ENCODE data around the gene SPOUT1. TPM values are rescaled to one million over a fixed set of nuclear protein-coding genes. Genes with fewer than 3 reads are reported as not detected.
"Not testable (repeated sequence)": the region's sequence is repeated elsewhere in the genome, so short reads cannot be mapped to it uniquely, and the experiment has no call there.

Gene SPOUT1
- polyA plus RNA-seq, 3 donors = 25.7 to 29.9 (median 29.3) TPM

- no peaks in the 10 kb centered on the region for H3K79me2 ChIP-seq (ENCODE audit: insufficient read depth, low read length)
- H3K4me2 ChIP-seq (replicated peaks; ENCODE audit: extremely low read depth, low read length, poor library complexity, severe bottlenecking) = no peak overlapping the region
- H4K20me1 ChIP-seq (ENCODE audit: insufficient read depth, low read length) = no peaks in the 10 kb centered on the region
- peak overlapping the region; percentile 29 to 40 for H3K27ac ChIP-seq (ENCODE audit: low read depth in 1 of 2, low read length in 2 of 2)
- no peaks in the 10 kb centered on the region for H3K36me3 ChIP-seq (replicated peaks in 1 of 2; ENCODE audit: control insufficient read depth in 1 of 2, insufficient read depth in 2 of 2, low read length in 2 of 2)
- intact Hi-C loops (cut with micrococcal nuclease) = no loop called here
- H3K36me3 Mint-ChIP-seq = no peaks in the 10 kb centered on the region
- H2AFZ ChIP-seq (ENCODE audit: insufficient read depth, low read depth, low read length, poor library complexity, severe bottlenecking) = peak overlapping the region; percentile 59
- DNase-seq = peak in 2 of 3 donors; percentile 15 to 59
- peak overlapping the region in 6 of 7 donors; percentile 50 to 79 (median 60) for H3K27ac Mint-ChIP-seq
- peaks cover 0 to 11% of the 10 kb centered on the region in 2 donors for H3K9me3 ChIP-seq (replicated peaks in 1 of 2; ENCODE audit: control insufficient read depth in 1 of 2, insufficient read depth in 1 of 2, low read length in 2 of 2)
- peaks cover 23 to 24% of the 10 kb centered on the region in 2 donors for H3K4me1 ChIP-seq (ENCODE audit: control insufficient read depth in 1 of 2, insufficient read depth in 2 of 2, low read length in 2 of 2)
- peaks cover 20% of the 10 kb centered on the region for H3K4me1 Mint-ChIP-seq
- H3K9me3 Mint-ChIP-seq = peaks cover 0 to 15% (median 6%) of the 10 kb centered on the region in 7 donors
- no peak overlapping the region for H3K4me3 ChIP-seq (replicated peaks in 1 of 3; ENCODE audit: low read depth in 2 of 3, low read length in 3 of 3)
- WGBS (ENCODE audit: insufficient coverage) = 60% methylated on average over 2 of the region's 7 CpGs
- H3K4me3 Mint-ChIP-seq = peak overlapping the region in 1 of 2 donors; percentile 35
- H3K27me3 ChIP-seq (ENCODE audit: control insufficient read depth in 2 of 2, insufficient read depth in 2 of 2, low read length in 2 of 2) = no peaks in the 10 kb centered on the region
- TF ChIP-seq, protein P1, sequence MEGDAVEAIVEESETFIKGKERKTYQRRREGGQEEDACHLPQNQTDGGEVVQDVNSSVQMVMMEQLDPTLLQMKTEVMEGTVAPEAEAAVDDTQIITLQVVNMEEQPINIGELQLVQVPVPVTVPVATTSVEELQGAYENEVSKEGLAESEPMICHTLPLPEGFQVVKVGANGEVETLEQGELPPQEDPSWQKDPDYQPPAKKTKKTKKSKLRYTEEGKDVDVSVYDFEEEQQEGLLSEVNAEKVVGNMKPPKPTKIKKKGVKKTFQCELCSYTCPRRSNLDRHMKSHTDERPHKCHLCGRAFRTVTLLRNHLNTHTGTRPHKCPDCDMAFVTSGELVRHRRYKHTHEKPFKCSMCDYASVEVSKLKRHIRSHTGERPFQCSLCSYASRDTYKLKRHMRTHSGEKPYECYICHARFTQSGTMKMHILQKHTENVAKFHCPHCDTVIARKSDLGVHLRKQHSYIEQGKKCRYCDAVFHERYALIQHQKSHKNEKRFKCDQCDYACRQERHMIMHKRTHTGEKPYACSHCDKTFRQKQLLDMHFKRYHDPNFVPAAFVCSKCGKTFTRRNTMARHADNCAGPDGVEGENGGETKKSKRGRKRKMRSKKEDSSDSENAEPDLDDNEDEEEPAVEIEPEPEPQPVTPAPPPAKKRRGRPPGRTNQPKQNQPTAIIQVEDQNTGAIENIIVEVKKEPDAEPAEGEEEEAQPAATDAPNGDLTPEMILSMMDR (IDR thresholded peaks at IDR 0.05) = no peak
- peaks cover 0 to 3% (median 0%) of the 10 kb centered on the region in 3 donors for H3K27me3 Mint-ChIP-seq (ENCODE audit: low read depth in 3 of 3)
- no peak overlapping the region for H3K9ac ChIP-seq (ENCODE audit: insufficient read depth, low read length, poor library complexity, severe bottlenecking)
These were observed 48.2 kb downstream of the SPOUT1 start for GRCh38 chr9:128781187-128782070.

- peaks cover 20% of the 10 kb centered on the region for H3K4me1 Mint-ChIP-seq
- DNase-seq; H3K4me3 ChIP-seq (replicated peaks in 1 of 3; ENCODE audit: low read depth in 2 of 3, low read length in 3 of 3); H3K79me2 ChIP-seq (ENCODE audit: insufficient read depth, low read length); H3K36me3 Mint-ChIP-seq; H3K27me3 ChIP-seq (ENCODE audit: control insufficient read depth in 2 of 2, insufficient read depth in 2 of 2, low read length in 2 of 2); H3K4me2 ChIP-seq (replicated peaks; ENCODE audit: extremely low read depth, low read length, poor library complexity, severe bottlenecking); H3K27ac ChIP-seq (ENCODE audit: low read depth in 1 of 2, low read length in 2 of 2); H3K4me3 Mint-ChIP-seq; H3K9ac ChIP-seq (ENCODE audit: insufficient read depth, low read length, poor library complexity, severe bottlenecking); H4K20me1 ChIP-seq (ENCODE audit: insufficient read depth, low read length); H2AFZ ChIP-seq (ENCODE audit: insufficient read depth, low read depth, low read length, poor library complexity, severe bottlenecking); H3K36me3 ChIP-seq (replicated peaks in 1 of 2; ENCODE audit: control insufficient read depth in 1 of 2, insufficient read depth in 2 of 2, low read length in 2 of 2); intact Hi-C loops (cut with micrococcal nuclease); H3K27me3 Mint-ChIP-seq (ENCODE audit: low read depth in 3 of 3): not testable (repeated sequence)
- Histone ChIP-seq H3K4me1 (ENCODE audit: control insufficient read depth in 1 of 2, insufficient read depth in 2 of 2, low read length in 2 of 2) (peaks cover 21 to 23% of the 10 kb centered on the region in 2 donors), H3K9me3 (replicated peaks in 1 of 2; ENCODE audit: control insufficient read depth in 1 of 2, insufficient read depth in 1 of 2, low read length in 2 of 2) (peaks cover 8 to 22% of the 10 kb centered on the region in 2 donors)
- peak overlapping the region in 1 of 7 donors; percentile 58 for H3K27ac Mint-ChIP-seq
- 100% methylated on average over 1 of the region's 27 CpGs for WGBS (ENCODE audit: insufficient coverage)
- H3K9me3 Mint-ChIP-seq = peaks cover 3 to 26% (median 19%) of the 10 kb centered on the region in 7 donors
These were observed 49.5 kb downstream of the SPOUT1 start for GRCh38 chr9:128780093-128780492.

All from CD14-positive monocyte (primary cell).